H9 (cell line): ENCODE data around the gene ACTBL2. TPM values are rescaled to one million over a fixed set of nuclear protein-coding genes. Genes with fewer than 3 reads are reported as not detected.
"Not testable (repeated sequence)": the region's sequence is repeated elsewhere in the genome, so short reads cannot be mapped to it uniquely, and the experiment has no call there.

Experiments
- DNase-seq: peaks from one replicate; pipeline ENCODE4 v3.0.0-alpha.2; 2017
- H2AFZ ChIP-seq: one replicate; pipeline ENCODE4 v1.6.1; 2013; ENCODE audit warnings: mild to moderate bottlenecking, low read length, control low read depth, moderate library complexity
- H2AK5ac ChIP-seq: 2 replicates; pipeline ENCODE4 v1.6.1; 2013; ENCODE audit warnings: low read length, control low read depth, mixed read lengths; ENCODE audit not compliant: insufficient read length
- H2BK120ac ChIP-seq: one replicate; pipeline ENCODE4 v1.6.1; 2013; ENCODE audit warnings: low read depth, mild to moderate bottlenecking, low read length, control low read depth, inconsistent platforms; ENCODE audit not compliant: poor library complexity, severe bottlenecking
- H2BK12ac ChIP-seq: 2 replicates; pipeline ENCODE4 v1.6.1; 2013; ENCODE audit warnings: low read length, control low read depth, mixed read lengths, low read depth; ENCODE audit not compliant: insufficient read length
- H2BK15ac ChIP-seq: 2 replicates; pipeline ENCODE4 v1.6.1; 2013; ENCODE audit warnings: low read depth, low read length, control low read depth
- H2BK20ac ChIP-seq: one replicate; pipeline ENCODE4 v1.6.1; 2013; ENCODE audit warnings: low read depth, mild to moderate bottlenecking, low read length, control low read depth, inconsistent platforms; ENCODE audit not compliant: poor library complexity, severe bottlenecking
- H2BK5ac ChIP-seq: 2 replicates; pipeline ENCODE4 v1.6.1; 2013; ENCODE audit warnings: low read length, control low read depth, mixed read lengths; ENCODE audit not compliant: insufficient read length
- H3K14ac ChIP-seq: 2 replicates; pipeline ENCODE4 v1.6.1; 2013; ENCODE audit warnings: low read length, control low read depth; ENCODE audit not compliant: insufficient read depth
- H3K18ac ChIP-seq: 2 replicates; pipeline ENCODE4 v1.6.1; 2013; ENCODE audit warnings: low read depth, mild to moderate bottlenecking, mixed read lengths, low read length, control low read depth; ENCODE audit not compliant: insufficient read length
- H3K23ac ChIP-seq: 2 replicates; pipeline ENCODE4 v1.6.1; 2013; ENCODE audit warnings: low read length, control low read depth, mixed read lengths, low read depth; ENCODE audit not compliant: insufficient read length
- H3K23me2 ChIP-seq: 2 replicates; pipeline ENCODE4 v1.6.1; 2013; ENCODE audit warnings: low read depth, mild to moderate bottlenecking, mixed read lengths, low read length, control low read depth; ENCODE audit not compliant: insufficient read length, poor library complexity, severe bottlenecking
- H3K27ac ChIP-seq: 2 replicates; pipeline ENCODE4 v1.5.1; 2013; ENCODE audit warnings: low read length, control low read depth, mixed read lengths, low read depth; ENCODE audit not compliant: insufficient read length
- H3K27me3 ChIP-seq: 2 replicates; pipeline ENCODE4 v1.6.1; 2013; ENCODE audit warnings: low read length, control low read depth, inconsistent platforms; ENCODE audit not compliant: insufficient read depth
- H3K4ac ChIP-seq: 2 replicates; pipeline ENCODE4 v1.6.1; 2013; ENCODE audit warnings: low read depth, mild to moderate bottlenecking, control low read depth, inconsistent platforms, low read length, moderate library complexity
- H3K4me1 ChIP-seq: 2 replicates; pipeline ENCODE4 v1.6.1; 2013; ENCODE audit warnings: low read length, control low read depth, inconsistent platforms; ENCODE audit not compliant: insufficient read depth
- H3K4me2 ChIP-seq: 2 replicates; pipeline ENCODE4 v1.6.1; 2013; ENCODE audit warnings: low read length, control low read depth, mixed read lengths; ENCODE audit not compliant: insufficient read length, insufficient read depth
- H3K56ac ChIP-seq: 2 replicates; pipeline ENCODE4 v1.6.1; 2013; ENCODE audit warnings: low read depth, mild to moderate bottlenecking, mixed read lengths, low read length, control low read depth; ENCODE audit not compliant: insufficient read length
- H3K79me1 ChIP-seq: 2 replicates; pipeline ENCODE4 v1.6.1; 2013; ENCODE audit warnings: low read depth, mild to moderate bottlenecking, moderate library complexity, low read length, control low read depth, inconsistent platforms; ENCODE audit not compliant: insufficient read depth, poor library complexity, severe bottlenecking
- H3K79me2 ChIP-seq: 2 replicates; pipeline ENCODE4 v1.6.1; 2013; ENCODE audit warnings: low read length, control low read depth, inconsistent platforms; ENCODE audit not compliant: insufficient read depth
- H3K9ac ChIP-seq: 2 replicates; pipeline ENCODE4 v1.6.1; 2013; ENCODE audit warnings: low read length, control low read depth, mixed read lengths; ENCODE audit not compliant: insufficient read length; ENCODE audit errors: extremely low read depth
- H3K9me3 ChIP-seq: one replicate; pipeline ENCODE4 v1.6.1; 2013; ENCODE audit warnings: low read depth, low read length, inconsistent platforms; ENCODE audit not compliant: control insufficient read depth
- H3T11ph ChIP-seq: one replicate; pipeline ENCODE4 v1.6.1; 2013; ENCODE audit warnings: mild to moderate bottlenecking, low read length, control low read depth, inconsistent platforms
- H4K20me1 ChIP-seq: one replicate; pipeline ENCODE4 v1.6.1; 2013; ENCODE audit not compliant: control insufficient read depth, insufficient read length, insufficient read depth
- H4K5ac ChIP-seq: 2 replicates; pipeline ENCODE4 v1.6.1; 2013; ENCODE audit warnings: low read depth, mild to moderate bottlenecking, mixed read lengths, low read length, control low read depth; ENCODE audit not compliant: insufficient read length
- H4K8ac ChIP-seq: replicated peaks from 2 replicates; pipeline ENCODE4 v1.6.1; 2013; ENCODE audit warnings: low read length, control low read depth, mixed read lengths, low read depth; ENCODE audit not compliant: insufficient read length
- H4K91ac ChIP-seq: 2 replicates; pipeline ENCODE4 v1.6.1; 2013; ENCODE audit warnings: low read depth, mild to moderate bottlenecking, moderate library complexity, mixed read lengths, low read length, control low read depth; ENCODE audit not compliant: insufficient read length
- H3K27ac Mint-ChIP-seq, 3 experiments: 2 replicates in 2 of 3; 3 replicates in 1 of 3; pipeline ENCODE4 v1.8.0; 2020 to 2021; ENCODE audit warnings: mixed read lengths in 3 of 3, mild to moderate bottlenecking in 1 of 3, moderate library complexity in 1 of 3
- H3K27me3 Mint-ChIP-seq: 2 replicates; pipeline ENCODE4 v1.8.0; 2021; ENCODE audit warnings: low read depth, mild to moderate bottlenecking, moderate library complexity, mixed read lengths
- H3K36me3 Mint-ChIP-seq, 3 experiments: 2 replicates in 2 of 3; 3 replicates in 1 of 3; pipeline ENCODE4 v1.8.0; 2020 to 2021; ENCODE audit warnings: low read depth in 3 of 3, mixed read lengths in 3 of 3; ENCODE audit not compliant: insufficient read depth in 1 of 3
- H3K4me1 Mint-ChIP-seq, 2 experiments: 2 replicates each; pipeline ENCODE4 v1.8.0; 2020; ENCODE audit warnings: mixed read lengths in 2 of 2
- H3K4me3 Mint-ChIP-seq, 2 experiments: 2 replicates in 1 of 2; 3 replicates in 1 of 2; pipeline ENCODE4 v1.8.0; 2020 to 2021; ENCODE audit warnings: mild to moderate bottlenecking in 2 of 2, mixed read lengths in 2 of 2, moderate library complexity in 1 of 2
- H3K9me3 Mint-ChIP-seq, 2 experiments: 2 replicates in 1 of 2; 3 replicates in 1 of 2; pipeline ENCODE4 v1.8.0; 2020; ENCODE audit warnings: mild to moderate bottlenecking in 2 of 2, mixed read lengths in 2 of 2, moderate library complexity in 1 of 2
- CTCF ChIP-seq: fragments of 200-600 bp; sonication (generic); conservative IDR thresholded peaks from 3 replicates; pipeline ENCODE4 v1.8.0; 2021; ENCODE audit warnings: antibody characterized with exemption, mild to moderate bottlenecking
- WGBS: extraction: QIAGEN DNeasy Blood & Tissue Kit; methylation state at CpG from one replicate; pipeline ENCODE4 v1.1.7; 2013; ENCODE audit warnings: missing lambda C conversion rate, low lambda C conversion rate, mixed read lengths; ENCODE audit not compliant: insufficient read length; ENCODE audit errors: extremely low coverage; 5-methylcytosine and 5-hydroxymethylcytosine counted together
- total RNA-seq: library from RNA; stranded (reverse); gene quantifications from 2 replicates; pipeline ENCODE4 v1.2.1, GENCODE V29; 2021

Gene ACTBL2
- total RNA-seq, 1 experiment from 2014 or later: not detected

GRCh38 chr5:57466544-57466943, 16.1 kb downstream of the ACTBL2 start:
- Mint-ChIP-seq H3K27ac (no peak overlapping the region), H3K9me3 (no peaks in the 10 kb centered on the region; a peak in 1 of 5 replicates), H3K36me3 (no peaks in the 10 kb centered on the region), H3K27me3 (no peaks in the 10 kb centered on the region), H3K4me1 (peaks cover 0 to 5% of the 10 kb centered on the region in 2 experiments; a peak in 2 of 4 replicates), H3K4me3 (no peak overlapping the region)
- H3K9me3 ChIP-seq: no peaks in the 10 kb centered on the region
- no peak overlapping the region for H2BK15ac ChIP-seq
- no peak overlapping the region for H3K4me2 ChIP-seq
- H3K18ac ChIP-seq: no peak overlapping the region
- no peak overlapping the region for H2AFZ ChIP-seq
- H4K91ac ChIP-seq: no peak overlapping the region
- H2AK5ac ChIP-seq: no peak overlapping the region
- H3K27ac ChIP-seq: no peak overlapping the region
- no peaks in the 10 kb centered on the region for H3K4me1 ChIP-seq
- H3T11ph ChIP-seq: no peak overlapping the region
- H3K23ac ChIP-seq: no peak overlapping the region
- H3K79me2 ChIP-seq: no peaks in the 10 kb centered on the region
- no peak overlapping the region for H2BK12ac ChIP-seq
- no peak overlapping the region for H3K9ac ChIP-seq
- no peaks in the 10 kb centered on the region for H4K20me1 ChIP-seq
- no peak overlapping the region for H3K14ac ChIP-seq
- H2BK120ac ChIP-seq: no peak overlapping the region
- no CpG with 5 or more reads among the region's 3 CpGs for WGBS
- no peak overlapping the region for H3K56ac ChIP-seq
- no peak overlapping the region for H2BK20ac ChIP-seq
- no peak overlapping the region for H4K5ac ChIP-seq
- H4K8ac ChIP-seq: no peak overlapping the region
- no peak for DNase-seq
- H3K4ac ChIP-seq: no peak overlapping the region
- no peak for TF ChIP-seq CTCF
- no peaks in the 10 kb centered on the region for H3K79me1 ChIP-seq
- no peaks in the 10 kb centered on the region for H3K27me3 ChIP-seq
- no peaks in the 10 kb centered on the region for H3K23me2 ChIP-seq
- H2BK5ac ChIP-seq: no peak overlapping the region

- no CpG with 5 or more reads among the region's 3 CpGs for WGBS
- H3K27me3 ChIP-seq, H3K27me3 Mint-ChIP-seq, H3K9me3 ChIP-seq, H2BK20ac ChIP-seq, H2BK120ac ChIP-seq, H3K14ac ChIP-seq, H4K91ac ChIP-seq, H3K4ac ChIP-seq, H3K23me2 ChIP-seq, H4K20me1 ChIP-seq, H3K79me1 ChIP-seq, H4K5ac ChIP-seq, H2AFZ ChIP-seq, H3K27ac Mint-ChIP-seq, H3K4me1 ChIP-seq, H3T11ph ChIP-seq, H3K18ac ChIP-seq, H3K27ac ChIP-seq, H3K4me1 Mint-ChIP-seq, H4K8ac ChIP-seq, H3K23ac ChIP-seq, H3K79me2 ChIP-seq, H3K9ac ChIP-seq, H2BK5ac ChIP-seq, H2BK15ac ChIP-seq, H3K4me3 Mint-ChIP-seq, H3K4me2 ChIP-seq, H3K36me3 Mint-ChIP-seq, H2AK5ac ChIP-seq, H3K9me3 Mint-ChIP-seq, H2BK12ac ChIP-seq, H3K56ac ChIP-seq, DNase-seq: not testable (repeated sequence)
Measured at GRCh38 chr5:57460056-57460455, 22.6 kb downstream of the ACTBL2 start.
